CD14-positive monocyte (primary cell): Measurements from ENCODE around the gene RANBP10. TPM values are rescaled to one million over a fixed set of nuclear protein-coding genes. Genes with fewer than 3 reads are reported as not detected.

Experiments used
- DNase-seq, 3 donors: peaks; one replicate each; pipeline ENCODE4 v3.0.0-alpha.2; 2011 to 2022
- H2AFZ ChIP-seq: 2 replicates; pipeline ENCODE4 v1.6.0; 2012; ENCODE audit warnings: mild to moderate bottlenecking, low read depth, low read length, inconsistent platforms; ENCODE audit not compliant: insufficient read depth, poor library complexity, severe bottlenecking
- H3K27ac ChIP-seq, 2 donors: 1 replicate in 1 of 2; 2 replicates in 1 of 2; pipeline ENCODE4 v1.5.1; 2012 to 2013; ENCODE audit warnings: low read length in 2 of 2, control low read depth in 1 of 2, inconsistent platforms in 1 of 2, low read depth in 1 of 2, mild to moderate bottlenecking in 1 of 2
- H3K27me3 ChIP-seq, 2 donors: one replicate each; pipeline versions ENCODE4 v1.6.0 to v1.6.1; 2011 to 2013; ENCODE audit warnings: low read length in 2 of 2; ENCODE audit not compliant: control insufficient read depth in 2 of 2, insufficient read depth in 2 of 2
- H3K36me3 ChIP-seq, 2 donors: replicated peaks in 1 of 2; 1 replicate in 1 of 2; 2 replicates in 1 of 2; pipeline versions ENCODE4 v1.5.1 to v1.6.1; 2012 to 2013; ENCODE audit warnings: low read length in 2 of 2, control low read depth in 1 of 2, inconsistent platforms in 1 of 2, mild to moderate bottlenecking in 1 of 2; ENCODE audit not compliant: insufficient read depth in 2 of 2, control insufficient read depth in 1 of 2
- H3K4me1 ChIP-seq, 2 donors: 1 replicate in 1 of 2; 2 replicates in 1 of 2; pipeline versions ENCODE4 v1.5.1 to v1.6.1; 2012 to 2013; ENCODE audit warnings: low read length in 2 of 2, control low read depth in 1 of 2, inconsistent platforms in 1 of 2, mild to moderate bottlenecking in 1 of 2, moderate library complexity in 1 of 2; ENCODE audit not compliant: insufficient read depth in 2 of 2, control insufficient read depth in 1 of 2
- H3K4me2 ChIP-seq: replicated peaks from 2 replicates; pipeline ENCODE3; 2012; ENCODE audit warnings: low read length, moderate library complexity, mild to moderate bottlenecking; ENCODE audit not compliant: poor library complexity, severe bottlenecking; ENCODE audit errors: extremely low read depth
- H3K4me3 ChIP-seq, 3 experiments: fragments of 200-600 bp in 1 of 3; sonication (generic) in 1 of 3; replicated peaks in 1 of 3; 1 replicate in 2 of 3; 2 replicates in 1 of 3; pipeline ENCODE4 v1.5.1; 2011 to 2013; ENCODE audit warnings: low read length in 3 of 3, mild to moderate bottlenecking in 3 of 3, control low read depth in 2 of 3, low read depth in 2 of 3, inconsistent platforms in 1 of 3, moderate library complexity in 1 of 3
- H3K79me2 ChIP-seq: 2 replicates; pipeline ENCODE4 v1.6.0; 2012; ENCODE audit warnings: mild to moderate bottlenecking, control low read depth, inconsistent platforms, low read length, moderate library complexity; ENCODE audit not compliant: insufficient read depth
- H3K9ac ChIP-seq: 2 replicates; pipeline ENCODE4 v1.6.0; 2017; ENCODE audit warnings: low read length, mild to moderate bottlenecking; ENCODE audit not compliant: insufficient read depth, poor library complexity, severe bottlenecking
- H3K9me3 ChIP-seq, 2 donors: replicated peaks in 1 of 2; 1 replicate in 1 of 2; 2 replicates in 1 of 2; pipeline versions ENCODE4 v1.5.1 to v1.6.1; 2012 to 2013; ENCODE audit warnings: low read length in 2 of 2, control low read depth in 1 of 2; ENCODE audit not compliant: control insufficient read depth in 1 of 2, insufficient read depth in 1 of 2
- H4K20me1 ChIP-seq: 2 replicates; pipeline ENCODE4 v1.6.0; 2012; ENCODE audit warnings: mild to moderate bottlenecking, low read length, control low read depth, moderate library complexity; ENCODE audit not compliant: insufficient read depth
- H3K27ac Mint-ChIP-seq, 7 donors: one replicate each; pipeline ENCODE4 v1.8.0; 2020; ENCODE audit warnings: mild to moderate bottlenecking in 7 of 7, mixed read lengths in 7 of 7, moderate library complexity in 6 of 7, inconsistent platforms in 2 of 7
- H3K27me3 Mint-ChIP-seq, 3 donors: one replicate each; pipeline ENCODE4 v1.8.0; 2021 to 2022; ENCODE audit warnings: low read depth in 3 of 3, mild to moderate bottlenecking in 3 of 3, mixed read lengths in 3 of 3, moderate library complexity in 3 of 3, inconsistent platforms in 1 of 3
- H3K36me3 Mint-ChIP-seq, 2 donors: one replicate each; pipeline ENCODE4 v1.8.0; 2020; ENCODE audit warnings: mixed read lengths in 2 of 2, inconsistent platforms in 1 of 2, mild to moderate bottlenecking in 1 of 2
- H3K4me1 Mint-ChIP-seq: one replicate; pipeline ENCODE4 v1.8.0; 2020; ENCODE audit warnings: mild to moderate bottlenecking, mixed read lengths
- H3K4me3 Mint-ChIP-seq, 2 donors: one replicate each; pipeline ENCODE4 v1.8.0; 2020; ENCODE audit warnings: mild to moderate bottlenecking in 2 of 2, mixed read lengths in 2 of 2, moderate library complexity in 1 of 2
- H3K9me3 Mint-ChIP-seq, 7 donors: one replicate each; pipeline ENCODE4 v1.8.0; 2020 to 2022; ENCODE audit warnings: mixed read lengths in 7 of 7, mild to moderate bottlenecking in 6 of 7, moderate library complexity in 6 of 7, inconsistent platforms in 2 of 7
- CTCF ChIP-seq: fragments of 200-600 bp; IDR thresholded peaks from one replicate; pipeline ENCODE4 v1.8.0; 2022; ENCODE audit warnings: antibody characterized with exemption, mild to moderate bottlenecking
- WGBS: methylation state at CpG from one replicate; pipeline ENCODE4 v1.1.5; 2013; ENCODE audit warnings: missing lambda C conversion rate; ENCODE audit not compliant: insufficient coverage; 5-methylcytosine and 5-hydroxymethylcytosine counted together
- intact Hi-C, 2 donors: fragments of 100-400 bp; cut with micrococcal nuclease; formaldehyde crosslinking; loops; one replicate each; pipeline versions ENCODE4 v1.15.0 to v1.15.1; 2023
- polyA plus RNA-seq, 3 donors: library from polyadenylated mRNA; depleted of rRNA in 1 of 3; unstranded in 2 of 3; stranded (reverse) in 1 of 3; fragments of 300-500 nt in 2 of 3; fragments of >200 nt in 1 of 3; fragmentation: Illumina TruSeq in 2 of 3; gene quantifications; 1 replicate in 2 of 3; 2 replicates in 1 of 3; pipeline ENCODE4 v1.2.3, GENCODE V29; 2012 to 2021

RANBP10 gene
- polyA plus RNA-seq, 3 donors, result 6.4 to 16.7 (median 6.6) TPM

DNA sequence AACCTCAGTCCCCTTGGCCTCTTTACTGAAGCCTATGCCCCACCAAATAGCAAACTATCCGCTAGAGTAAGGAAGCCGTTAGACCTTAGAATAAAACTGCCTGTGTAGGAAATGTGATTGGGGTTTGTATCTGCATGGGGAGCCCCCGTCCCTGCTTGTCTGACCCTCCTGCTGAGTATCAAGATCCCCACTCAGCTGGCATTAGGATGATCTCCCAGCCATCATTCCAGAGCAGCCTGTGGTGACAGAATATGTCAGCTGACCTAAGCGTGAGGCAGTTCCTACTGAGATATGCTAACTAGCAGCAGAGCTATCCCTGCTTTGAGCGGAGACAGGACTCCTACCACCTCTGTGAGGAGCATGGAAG, 86.6 kb downstream of the RANBP10 start:
- WGBS, result 0% methylated on average over 2 of the region's 5 CpGs
- Histone ChIP-seq H3K36me3 (peaks cover 6 to 16% of the 10 kb centered on the region in 2 donors), H3K27ac (peak overlapping the region; percentile 77 to 96), H3K9ac (peak overlapping the region; percentile 83), H3K4me1 (peaks cover 17 to 27% of the 10 kb centered on the region in 2 donors), H3K79me2 (peaks cover 21% of the 10 kb centered on the region), H2AFZ (peak overlapping the region; percentile 95), H3K9me3 (no peaks in the 10 kb centered on the region), H3K27me3 (no peaks in the 10 kb centered on the region), H4K20me1 (peaks cover under 1% of the 10 kb centered on the region), H3K4me2 (peak overlapping the region; percentile 99), H3K4me3 (peak overlapping the region; percentile 65 to 98 (median 79))
- intact Hi-C loops, result loop anchor here (5.0 kb wide), 3 partner anchors 47 to 363 kb away; partner anchors contain the start of genes C16orf86 (in 1 of the 2) and ENKD1 (in 1 of the 2)
- Mint-ChIP-seq H3K4me1 (peaks cover 29% of the 10 kb centered on the region), H3K36me3 (peaks cover 13 to 14% of the 10 kb centered on the region in 2 donors), H3K4me3 (peak overlapping the region; percentile 93 to 96), H3K27ac (peak overlapping the region; percentile 91 to 97 (median 94)), H3K9me3 (no peaks in the 10 kb centered on the region), H3K27me3 (peaks cover 0 to 2% (median 0%) of the 10 kb centered on the region in 3 donors)
- TF ChIP-seq CTCF, result no peak
- DNase-seq, result peak; percentile 39 to 58 (median 54)

GRCh38 chr16:67719048-67719777, 87.1 kb downstream of the RANBP10 start, which contains the start of gene GFOD2:
GFOD2 (minus strand) TSS chr16:67719316; CDS start chr16:67685715, 33,601 bp downstream.
- peaks cover 3 to 11% of the 10 kb centered on the region in 2 donors for H3K36me3 ChIP-seq
- H3K27me3 Mint-ChIP-seq, result peaks cover 0 to 2% (median 0%) of the 10 kb centered on the region in 3 donors
- peak within 1 kb of the TSS; percentile 91 to 97 (median 94) for H3K27ac Mint-ChIP-seq
- H3K4me1 ChIP-seq, result peaks cover 17 to 29% of the 10 kb centered on the region in 2 donors
- no peaks in the 10 kb centered on the region for H3K27me3 ChIP-seq
- peak within 1 kb of the TSS; percentile 95 for H2AFZ ChIP-seq
- TF ChIP-seq CTCF, result no peak
- intact Hi-C loops, result loop anchor here (5.0 kb wide), 3 partner anchors 47 to 363 kb away; partner anchors contain the start of genes C16orf86 (in 1 of the 2) and ENKD1 (in 1 of the 2)
- H3K4me3 Mint-ChIP-seq, result peak within 1 kb of the TSS; percentile 93 to 96
- H3K4me3 ChIP-seq, result peak within 1 kb of the TSS; percentile 65 to 98 (median 79)
- peak within 1 kb of the TSS; percentile 77 to 96 for H3K27ac ChIP-seq
- peak; percentile 94 to 96 (median 94) for DNase-seq
- H3K36me3 Mint-ChIP-seq, result peaks cover 7 to 10% of the 10 kb centered on the region in 2 donors
- peak within 1 kb of the TSS; percentile 83 for H3K9ac ChIP-seq
- H3K4me2 ChIP-seq, result peak within 1 kb of the TSS; percentile 99
- WGBS, result under 1% methylated on average over 59 of the region's 59 CpGs
- H3K4me1 Mint-ChIP-seq, result peaks cover 33% of the 10 kb centered on the region
- peaks cover 3% of the 10 kb centered on the region for H4K20me1 ChIP-seq
- no peaks in the 10 kb centered on the region for H3K9me3 Mint-ChIP-seq
- H3K9me3 ChIP-seq, result no peaks in the 10 kb centered on the region
- H3K79me2 ChIP-seq, result peaks cover 21% of the 10 kb centered on the region
